A673 (cell line): ENCODE results near the gene PPP2R5D. TPM values are rescaled to one million over a fixed set of nuclear protein-coding genes. Genes with fewer than 3 reads are reported as not detected.

Source experiments
- BruUV-seq: library from RNA; stranded (reverse); fragments of 400-500 nt; replicated peaks from 2 replicates; lab custom pipeline; 2021; lab: Mats Ljungman, UMichigan
- CTCF ChIA-PET: fragments of 300-600 bp; sonication (Branson Sonifier 250); formaldehyde crosslinking; loops from one replicate; lab custom pipeline; 2022; ENCODE audit warnings: antibody characterized with exemption; lab: Charles Lee
- POLR2A ChIA-PET: fragments of 300-600 bp; sonication (Branson Sonifier 250); formaldehyde crosslinking; loops from one replicate; lab custom pipeline; 2022; ENCODE audit warnings: antibody characterized with exemption; ENCODE audit not compliant: low non-redundant PET; lab: Charles Lee
- DNase-seq: peaks from one replicate; pipeline ENCODE4 v3.0.0-alpha.2; 2015; ENCODE audit warnings: low spot score
- H3K27ac ChIP-seq: fragments of 200-600 bp; sonication (generic); 2 replicates; pipeline ENCODE4 v1.5.1; 2016; ENCODE audit warnings: mixed run types, low read depth, mild to moderate bottlenecking, mixed read lengths, antibody characterized with exemption, low read length; ENCODE audit not compliant: poor library complexity, severe bottlenecking
- H3K27me3 ChIP-seq: fragments of 200-600 bp; sonication (generic); replicated peaks from 2 replicates; pipeline ENCODE4 v1.6.1; 2017; ENCODE audit warnings: mixed run types, low read depth, mild to moderate bottlenecking, mixed read lengths, antibody characterized with exemption, low read length; ENCODE audit not compliant: insufficient read depth, poor library complexity
- H3K36me3 ChIP-seq: fragments of 200-600 bp; sonication (generic); 2 replicates; pipeline ENCODE4 v1.6.1; 2016; ENCODE audit warnings: mixed run types, mild to moderate bottlenecking, mixed read lengths, antibody characterized with exemption, low read length; ENCODE audit not compliant: insufficient read depth, poor library complexity, severe bottlenecking
- H3K4me1 ChIP-seq: fragments of 200-600 bp; sonication (generic); 2 replicates; pipeline ENCODE4 v1.6.1; 2017; ENCODE audit warnings: mixed run types, mild to moderate bottlenecking, mixed read lengths, antibody characterized with exemption, low read length; ENCODE audit not compliant: insufficient read depth, poor library complexity, severe bottlenecking
- H3K4me3 ChIP-seq: fragments of 200-600 bp; sonication (generic); 2 replicates; pipeline ENCODE4 v1.5.1; 2016; ENCODE audit warnings: low read depth, mixed run types, mild to moderate bottlenecking, mixed read lengths, low read length; ENCODE audit not compliant: poor library complexity, severe bottlenecking
- H3K9me3 ChIP-seq: fragments of 200-600 bp; sonication (generic); 2 replicates; pipeline ENCODE4 v1.6.1; 2016; ENCODE audit warnings: mixed run types, low read depth, mild to moderate bottlenecking, mixed read lengths, antibody characterized with exemption, low read length; ENCODE audit not compliant: poor library complexity, severe bottlenecking
- EZH2 ChIP-seq: fragments of 200-600 bp; sonication (generic); IDR thresholded peaks from 2 replicates; pipeline ENCODE4 v1.6.1; 2017; ENCODE audit warnings: borderline replicate concordance, low read depth, mild to moderate bottlenecking, mixed read lengths, antibody characterized with exemption, low read length; ENCODE audit not compliant: poor library complexity, severe bottlenecking
- intact Hi-C: fragments of 100-400 bp; cut with micrococcal nuclease; formaldehyde crosslinking; loops from one replicate; pipeline ENCODE4 v1.10.0; 2022; ENCODE audit not compliant: unreplicated experiment
- total RNA-seq: library from RNA; stranded (reverse); gene quantifications from 2 replicates; pipeline ENCODE4 v1.2.3, GENCODE V29; 2021
- TF ChIP-seq, protein P1 (sequence below): fragments of 300-800, 200-600 bp; sonication (generic); conservative IDR thresholded peaks from 2 replicates; pipeline ENCODE4 v1.5.1; 2017; ENCODE audit warnings: low read depth, mild to moderate bottlenecking, antibody characterized with exemption, low read length, moderate library complexity, mixed read lengths

The PPP2R5D gene
- total RNA-seq, 1 experiment from 2014 or later: 73.6 TPM

DNA sequence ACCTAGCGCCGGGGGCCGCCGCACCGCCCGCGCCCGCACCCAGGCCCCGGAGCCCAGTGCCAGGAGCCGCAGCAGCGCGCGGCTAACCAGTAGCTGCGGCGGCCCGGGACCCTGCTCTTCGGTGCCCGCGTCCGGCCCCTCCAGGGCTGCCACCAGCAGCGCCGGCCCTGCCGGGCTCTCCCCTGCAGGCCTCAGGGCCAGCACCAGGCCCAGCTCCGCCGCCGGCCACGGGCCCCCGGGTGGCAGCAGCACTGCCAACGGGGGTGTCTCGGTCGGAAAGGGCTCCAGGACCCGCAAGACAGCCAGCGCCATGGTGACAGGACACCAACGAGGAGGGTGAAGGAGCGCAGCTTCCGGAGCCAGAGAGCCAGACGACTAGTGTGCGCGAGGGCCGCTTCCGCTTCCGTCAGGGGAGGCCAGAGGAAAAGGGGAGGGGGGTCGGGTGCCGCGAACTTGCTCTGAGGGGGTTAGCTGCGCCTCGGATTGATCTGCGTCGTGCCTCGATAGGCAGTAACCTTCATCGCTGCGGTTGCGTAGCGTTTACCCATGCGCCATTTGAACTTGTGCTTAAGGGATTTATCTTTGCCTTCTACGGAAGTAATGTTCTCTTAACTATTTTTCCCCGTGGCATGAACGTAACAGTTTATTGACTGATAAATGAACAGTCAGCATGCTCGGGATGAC is 5.4 kb upstream of the PPP2R5D start, which contains the start of gene PEX6:
Gene PEX6 (minus strand): TSS at position 343 of the 684 bp plus-strand sequence. CDS start 31 bp downstream, at position 312.
- intact Hi-C loops: no loop called here
- Histone ChIP-seq H3K4me3 (peak within 1 kb of the TSS; percentile 99), H3K36me3 (peaks cover 10% of the 10 kb centered on the region), H3K9me3 (no peaks in the 10 kb centered on the region), H3K4me1 (peaks cover 6% of the 10 kb centered on the region), H3K27me3 (no peaks in the 10 kb centered on the region), H3K27ac (peak within 1 kb of the TSS; percentile 92)
- CTCF ChIA-PET: interaction anchor here (0.9 kb wide), 1 partner anchor 35 kb away, joined by 5 read pairs; the partner anchor contains the start of gene KLHDC3
- peak; percentile 97 for DNase-seq
- POLR2A ChIA-PET: interaction anchor here (1.0 kb wide), 2 partner anchors 42 to 49 kb away, joined by 4 to 9 read pairs; partner anchors contain the start of genes CNPY3 and RRP36
- TF ChIP-seq, protein P1, sequence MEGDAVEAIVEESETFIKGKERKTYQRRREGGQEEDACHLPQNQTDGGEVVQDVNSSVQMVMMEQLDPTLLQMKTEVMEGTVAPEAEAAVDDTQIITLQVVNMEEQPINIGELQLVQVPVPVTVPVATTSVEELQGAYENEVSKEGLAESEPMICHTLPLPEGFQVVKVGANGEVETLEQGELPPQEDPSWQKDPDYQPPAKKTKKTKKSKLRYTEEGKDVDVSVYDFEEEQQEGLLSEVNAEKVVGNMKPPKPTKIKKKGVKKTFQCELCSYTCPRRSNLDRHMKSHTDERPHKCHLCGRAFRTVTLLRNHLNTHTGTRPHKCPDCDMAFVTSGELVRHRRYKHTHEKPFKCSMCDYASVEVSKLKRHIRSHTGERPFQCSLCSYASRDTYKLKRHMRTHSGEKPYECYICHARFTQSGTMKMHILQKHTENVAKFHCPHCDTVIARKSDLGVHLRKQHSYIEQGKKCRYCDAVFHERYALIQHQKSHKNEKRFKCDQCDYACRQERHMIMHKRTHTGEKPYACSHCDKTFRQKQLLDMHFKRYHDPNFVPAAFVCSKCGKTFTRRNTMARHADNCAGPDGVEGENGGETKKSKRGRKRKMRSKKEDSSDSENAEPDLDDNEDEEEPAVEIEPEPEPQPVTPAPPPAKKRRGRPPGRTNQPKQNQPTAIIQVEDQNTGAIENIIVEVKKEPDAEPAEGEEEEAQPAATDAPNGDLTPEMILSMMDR: no peak
- no peak for TF ChIP-seq EZH2
- no TSS peak for BruUV-seq

DNA sequence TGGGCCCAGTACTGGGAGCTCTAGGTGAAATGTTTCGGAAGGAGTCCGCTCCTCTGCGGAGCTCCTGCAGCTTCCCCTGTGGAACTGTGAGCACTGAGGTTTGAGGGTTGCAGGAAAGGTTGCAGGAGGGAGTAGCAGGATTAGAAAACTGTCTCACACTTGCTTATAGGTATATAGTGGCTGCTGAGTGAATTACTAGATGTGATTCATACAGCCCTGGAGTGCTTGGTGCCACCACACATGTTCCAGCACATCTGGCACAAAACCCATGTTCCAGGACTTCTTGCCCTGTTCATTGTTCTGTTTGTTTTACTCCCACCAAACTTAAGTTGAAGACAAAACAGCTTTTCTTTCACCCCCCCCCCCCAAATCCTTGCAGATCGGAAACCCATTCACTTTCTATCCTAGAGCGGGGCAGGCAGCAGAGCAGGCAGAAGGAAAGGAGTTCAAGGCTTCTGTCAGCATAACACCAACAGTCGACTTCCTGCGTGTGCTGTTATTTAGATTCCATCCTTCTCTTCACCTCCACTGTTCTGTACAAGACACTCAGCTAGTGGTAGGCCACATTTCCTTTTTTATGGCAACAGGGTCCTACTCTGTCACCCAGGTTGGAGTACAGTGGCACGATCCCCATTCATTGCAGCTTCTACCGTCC is 4.7 kb upstream of the PPP2R5D start:
- ChIA-PET CTCF (interaction anchor here (0.9 kb wide), 1 partner anchor 35 kb away, joined by 5 read pairs; the partner anchor contains the start of gene KLHDC3), POLR2A (interaction anchor here (0.6 to 1.0 kb wide), 3 partner anchors 42 to 272 kb away, joined by 3 to 9 read pairs (median 4); partner anchors contain the start of genes CNPY3 and RRP36)
- TSS peak; percentile 98 for BruUV-seq
- peak overlapping the region; percentile 92 for H3K27ac ChIP-seq
- peak overlapping the region; percentile 99 for H3K4me3 ChIP-seq
- TF ChIP-seq, protein P1: no peak
- TF ChIP-seq EZH2: no peak
- DNase-seq: no peak
- no peaks in the 10 kb centered on the region for H3K27me3 ChIP-seq
- H3K4me1 ChIP-seq: peaks cover 6% of the 10 kb centered on the region
- intact Hi-C loops: no loop called here
- no peaks in the 10 kb centered on the region for H3K9me3 ChIP-seq
- peaks cover 10% of the 10 kb centered on the region for H3K36me3 ChIP-seq

DNA sequence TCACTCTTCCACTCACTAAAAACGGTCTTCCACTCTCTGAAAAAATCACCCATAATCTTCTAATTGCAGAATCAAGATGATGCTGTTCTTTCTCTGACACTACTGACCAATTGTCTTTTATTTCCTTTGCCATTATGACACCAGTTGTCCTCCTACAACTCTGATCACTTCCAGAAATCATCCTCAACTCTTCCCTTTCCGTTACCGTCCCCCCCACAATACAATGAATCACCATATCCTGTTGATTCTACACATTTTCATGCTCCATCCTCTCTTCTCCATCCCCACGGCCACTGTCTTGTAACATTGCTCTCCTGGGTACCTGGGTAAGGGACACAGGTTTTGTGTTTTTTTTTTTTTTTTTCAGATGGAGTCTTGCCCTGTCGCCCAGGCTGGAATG is 2.5 kb upstream of the PPP2R5D start:
- CTCF ChIA-PET: no interaction called here
- TF ChIP-seq EZH2: no peak
- TF ChIP-seq, protein P1: no peak
- Histone ChIP-seq H3K27me3 (no peaks in the 10 kb centered on the region), H3K36me3 (peaks cover 7% of the 10 kb centered on the region), H3K27ac (no peak overlapping the region), H3K4me1 (peaks cover 6% of the 10 kb centered on the region), H3K9me3 (no peaks in the 10 kb centered on the region), H3K4me3 (no peak overlapping the region)
- intact Hi-C loops: no loop called here
- no peak for DNase-seq
- POLR2A ChIA-PET: no interaction called here
- BruUV-seq: no TSS peak
